ENCODE results near the gene CDS1.
"Not testable (repeated sequence)": the region's sequence is repeated elsewhere in the genome, so short reads cannot be mapped to it uniquely, and the experiment has no call there.

CDS1 gene

DNA sequence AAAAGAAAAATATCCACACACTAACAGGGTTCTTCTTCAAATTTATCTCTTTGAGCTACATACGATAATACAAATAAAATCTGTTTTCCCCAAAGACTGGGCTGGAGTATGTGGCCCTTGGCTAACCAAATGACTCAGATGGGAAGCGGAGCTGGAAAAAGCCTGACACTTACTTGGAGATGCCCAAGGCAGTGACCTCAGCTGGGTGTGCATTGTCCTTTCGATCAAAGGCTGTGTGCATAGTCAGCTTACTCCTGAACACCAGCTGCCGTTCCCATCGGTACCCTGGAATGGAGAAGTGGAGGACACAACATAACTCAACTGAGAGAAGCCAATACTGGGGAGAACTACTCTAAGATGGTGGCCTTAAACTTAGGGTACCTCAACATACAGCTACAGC, 95.1 kb downstream of the CDS1 start:
- no peak for DNase-seq

DNA sequence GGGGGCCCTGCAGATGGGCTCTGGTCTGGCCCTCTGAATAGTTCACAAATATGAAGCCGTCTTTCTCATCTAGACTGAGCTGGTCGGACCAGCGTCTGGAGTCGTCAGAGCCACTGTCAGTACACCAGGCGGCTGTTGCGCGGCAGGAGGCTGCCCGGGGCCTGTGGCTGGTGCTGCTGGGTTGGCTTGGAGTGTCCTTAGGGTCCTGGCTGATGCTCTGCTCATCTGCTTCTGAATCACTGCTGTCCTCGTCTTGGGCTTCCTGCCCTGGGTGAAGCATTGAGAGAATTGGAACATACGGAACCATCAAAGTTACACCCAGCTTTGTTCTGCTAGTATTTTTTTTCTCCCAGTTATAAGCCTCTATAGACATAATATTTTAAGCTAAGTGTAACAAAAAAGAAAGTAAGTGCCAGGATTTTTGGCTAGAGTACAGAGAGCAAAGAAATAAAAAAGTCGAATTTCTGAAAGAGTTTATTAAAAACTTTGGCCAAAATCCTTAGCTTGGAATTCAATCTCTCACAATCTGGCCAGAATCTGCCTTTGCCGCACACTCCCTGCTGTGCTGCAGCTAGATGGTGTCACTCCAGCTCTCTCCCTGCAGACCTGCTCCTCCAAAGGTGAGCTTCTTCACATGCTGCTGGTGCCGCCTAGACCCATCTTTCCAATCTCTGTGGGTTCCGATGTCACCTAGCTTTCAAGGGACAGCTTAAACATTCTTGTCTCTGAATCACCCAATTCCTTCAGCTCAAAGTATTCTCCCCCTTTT, 96.2 kb downstream of the CDS1 start:
- no peak for DNase-seq

DNA sequence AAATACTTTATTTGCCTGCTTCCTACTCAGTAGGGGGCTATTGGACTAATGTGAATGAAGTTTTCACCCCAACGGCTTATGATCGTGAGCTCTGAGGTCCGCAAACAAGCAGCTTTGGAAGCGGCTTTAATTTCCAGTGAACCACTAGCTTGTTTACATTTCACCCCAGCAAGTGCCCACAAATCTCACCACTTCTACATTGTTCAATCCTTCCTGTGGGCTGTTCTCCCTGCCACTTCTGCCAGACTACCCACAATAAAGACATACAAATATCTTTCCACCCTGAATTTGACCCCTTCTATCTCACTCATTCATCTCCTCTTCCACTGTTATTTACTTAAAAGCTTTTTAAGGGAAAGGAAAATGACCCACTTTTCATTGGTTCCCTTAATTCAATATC, 98.0 kb downstream of the CDS1 start:
- no peak for DNase-seq

GRCh38 chr4:84681486-84682274, 98.8 kb downstream of the CDS1 start:
- no peak for DNase-seq

GRCh38 chr4:84682661-84683060, 99.7 kb downstream of the CDS1 start:
- not testable (repeated sequence) for DNase-seq

DNA sequence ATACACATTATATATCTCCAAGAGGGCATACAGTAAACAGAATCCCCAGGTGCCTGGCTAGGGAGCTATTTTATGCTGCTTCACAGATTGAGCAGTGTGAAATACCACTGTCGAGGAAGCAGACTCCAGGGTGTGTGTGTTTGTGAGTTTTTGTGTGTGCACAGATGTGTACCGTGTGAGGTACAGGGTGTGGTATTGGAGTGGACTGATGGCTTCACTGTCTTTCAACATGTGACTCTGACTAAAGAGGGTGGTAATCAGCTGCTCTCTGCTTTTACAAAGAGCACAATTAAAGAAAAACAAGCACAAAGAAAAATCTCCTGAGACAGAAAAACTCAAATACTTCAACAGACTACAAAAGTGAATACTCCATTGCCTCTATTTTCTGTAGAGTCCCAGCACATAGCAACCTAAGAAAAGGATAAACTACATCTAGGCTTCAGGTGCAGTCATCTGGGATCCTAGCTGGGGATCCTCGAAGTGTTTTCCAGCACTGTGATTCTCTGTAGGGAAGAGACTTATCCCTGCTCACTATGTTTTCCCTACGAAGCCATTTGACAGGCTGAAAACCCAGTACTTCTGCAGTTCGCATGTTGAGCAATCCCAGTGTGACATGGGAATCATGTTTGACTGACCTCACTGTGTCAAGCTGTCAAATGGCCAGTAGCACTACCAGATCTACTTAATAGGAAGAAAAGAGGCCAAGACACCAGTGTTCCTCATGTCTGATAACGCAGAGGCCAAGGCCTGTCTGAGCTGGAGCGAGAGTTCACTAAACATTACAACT, 100.3 kb downstream of the CDS1 start:
- no peak for DNase-seq

- no peak for DNase-seq
These were observed 101.4 kb downstream of the CDS1 start for GRCh38 chr4:84684361-84684760.

- no peak for DNase-seq
These were observed 102.2 kb downstream of the CDS1 start for GRCh38 chr4:84685105-84685504.

- no peak for DNase-seq
These were observed 105.7 kb downstream of the CDS1 start for GRCh38 chr4:84688605-84689004.

DNA sequence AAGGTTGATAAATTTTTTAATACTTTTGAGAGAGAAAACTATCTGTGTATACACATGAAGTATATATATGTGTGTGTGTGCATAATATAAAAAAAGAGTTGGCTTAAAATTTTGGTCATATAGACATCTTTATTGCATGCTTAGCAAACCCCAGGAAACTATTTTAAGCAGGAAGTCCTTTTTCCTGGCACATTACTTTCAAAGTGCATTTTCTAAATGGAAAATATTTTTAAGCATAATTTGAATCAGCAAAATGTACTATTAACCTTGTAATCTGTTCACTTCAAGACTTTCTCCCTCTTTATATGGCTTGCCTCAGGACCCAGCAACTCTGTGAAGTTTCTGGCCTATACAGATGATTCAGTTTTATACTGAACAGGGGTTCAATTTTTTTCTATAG, 106.3 kb downstream of the CDS1 start:
- DNase-seq: no peak

GRCh38 chr4:84690481-84690880, 107.6 kb downstream of the CDS1 start:
- DNase-seq: no peak

- no peak for DNase-seq
These were observed 108.3 kb downstream of the CDS1 start for GRCh38 chr4:84691170-84691691.

DNA sequence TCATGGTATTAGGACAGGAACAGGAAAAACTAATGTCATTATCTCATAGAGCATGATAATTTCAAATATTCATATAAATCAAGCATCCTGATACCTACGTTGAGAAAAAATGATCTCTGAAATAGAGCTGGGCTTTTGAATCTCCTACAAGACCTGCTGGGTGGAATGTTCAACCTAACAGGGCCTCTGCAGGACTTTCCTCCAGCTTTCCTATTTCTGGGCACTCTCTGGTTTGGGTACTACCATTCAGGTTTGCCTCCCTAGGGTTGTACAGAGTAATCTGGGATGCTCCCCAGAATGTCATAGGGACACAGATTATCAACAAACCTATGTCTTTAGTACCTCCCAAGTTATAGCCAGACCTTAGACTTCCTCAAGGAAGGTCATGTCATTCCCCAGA, 108.9 kb downstream of the CDS1 start:
- no peak for DNase-seq

- DNase-seq: no peak
These were observed 114.2 kb downstream of the CDS1 start for GRCh38 chr4:84697159-84697558.

DNA sequence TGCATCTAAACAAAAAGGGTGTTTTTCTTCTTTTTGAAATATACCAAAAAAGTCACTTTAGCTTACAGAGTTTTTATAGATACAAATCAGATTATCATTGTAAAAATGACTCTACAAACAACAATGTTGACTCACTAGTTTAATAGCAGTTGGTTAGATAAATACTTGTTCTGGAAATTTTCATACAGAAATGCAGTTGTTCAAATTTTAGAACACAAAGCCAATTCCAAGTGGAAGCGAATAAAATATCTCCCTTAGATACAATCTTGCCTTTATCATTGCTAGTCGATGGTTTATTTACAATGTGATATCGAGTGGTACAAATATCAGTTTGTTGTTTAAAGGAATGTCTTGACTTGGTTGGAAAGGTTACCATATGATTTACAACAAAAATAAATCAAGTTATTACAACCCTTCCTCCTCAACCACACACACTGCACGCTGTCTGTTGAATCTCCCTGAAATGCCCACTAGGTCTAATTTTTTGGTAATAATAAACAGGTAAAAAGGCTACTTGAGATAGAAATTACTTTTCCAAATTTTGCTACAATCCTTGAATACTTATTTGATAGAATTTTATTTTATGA, 114.8 kb downstream of the CDS1 start:
- no peak for DNase-seq

GRCh38 chr4:84699001-84699671, 116.2 kb downstream of the CDS1 start:
- no peak for DNase-seq

All from CD4-positive, alpha-beta T cell treated with Interleukin-17A for 1 hour (primary cell).